ENCODE measurements around the gene KCNG3.

Gene KCNG3

DNA sequence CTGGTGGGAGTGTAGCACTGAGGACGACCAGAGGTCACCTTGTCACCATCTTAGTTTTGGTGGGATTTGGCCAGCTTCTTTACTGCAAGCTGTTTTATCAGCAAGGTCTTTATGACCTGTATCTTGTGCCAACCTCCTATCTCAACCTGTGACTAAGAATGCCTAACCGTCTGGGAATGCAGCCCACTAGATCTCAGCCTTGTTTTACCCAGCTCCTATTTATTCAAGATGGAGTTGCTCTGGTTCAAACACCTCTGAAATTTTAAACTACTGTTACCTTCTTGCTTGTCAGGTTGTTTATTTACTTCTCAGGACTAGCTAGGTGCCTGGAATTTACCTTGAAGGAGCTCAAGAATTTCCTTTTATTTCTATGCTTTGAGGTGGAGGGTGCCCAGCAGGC lies 9.5 kb upstream of the KCNG3 start:
- TF ChIP-seq GATA1 (IDR thresholded peaks at IDR 0.05; ENCODE audit: low read depth, low read length) = no peak
- no peak for TF ChIP-seq POLR2A (IDR thresholded peaks at IDR 0.05; ENCODE audit: low read length)
- DNase-seq = no peak

DNA sequence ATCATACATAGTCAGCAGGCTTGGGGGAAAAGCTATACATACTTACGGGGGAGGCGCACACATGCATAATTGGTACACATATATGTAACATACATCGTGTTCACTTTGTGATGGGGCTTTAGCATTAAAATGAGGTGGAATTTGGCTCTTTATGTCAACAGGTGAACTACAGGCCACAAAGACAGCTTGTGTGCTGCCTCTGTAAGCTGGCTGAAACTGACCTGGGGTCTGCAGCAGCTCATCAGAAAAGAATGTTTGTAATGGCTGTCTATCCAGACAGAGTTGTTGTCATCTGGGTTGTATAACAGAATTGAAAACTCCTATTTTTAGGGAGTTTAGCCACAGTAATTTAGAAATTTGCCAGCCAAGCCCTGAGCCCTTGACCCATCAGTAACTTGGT lies 4.7 kb upstream of the KCNG3 start:
- no peak for DNase-seq
- TF ChIP-seq POLR2A (IDR thresholded peaks at IDR 0.05; ENCODE audit: low read length) (no peak), GATA1 (IDR thresholded peaks at IDR 0.05; ENCODE audit: low read depth, low read length) (no peak)

DNA sequence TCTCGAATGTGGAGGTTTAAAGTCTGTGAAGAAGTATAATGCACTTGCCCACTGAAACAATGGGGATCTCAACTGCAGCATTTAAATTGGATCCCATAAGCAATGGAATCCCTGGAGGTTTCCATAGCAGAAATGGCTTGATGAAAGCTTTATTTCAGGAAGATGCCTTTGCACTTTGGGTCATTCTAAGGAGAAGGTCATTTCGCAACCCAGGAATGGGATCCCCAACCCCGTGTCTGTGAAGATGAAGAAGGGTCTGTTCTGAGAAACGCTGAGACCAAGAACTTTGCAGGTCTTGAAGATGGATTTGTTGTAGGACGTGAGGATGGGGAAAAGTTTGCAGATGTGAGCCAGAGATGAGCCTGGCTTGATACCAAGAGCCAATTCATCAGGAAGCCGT lies 1.8 kb upstream of the KCNG3 start:
- TF ChIP-seq POLR2A (IDR thresholded peaks at IDR 0.05; ENCODE audit: low read length) (no peak), GATA1 (IDR thresholded peaks at IDR 0.05; ENCODE audit: low read depth, low read length) (no peak)
- DNase-seq = no peak

DNA sequence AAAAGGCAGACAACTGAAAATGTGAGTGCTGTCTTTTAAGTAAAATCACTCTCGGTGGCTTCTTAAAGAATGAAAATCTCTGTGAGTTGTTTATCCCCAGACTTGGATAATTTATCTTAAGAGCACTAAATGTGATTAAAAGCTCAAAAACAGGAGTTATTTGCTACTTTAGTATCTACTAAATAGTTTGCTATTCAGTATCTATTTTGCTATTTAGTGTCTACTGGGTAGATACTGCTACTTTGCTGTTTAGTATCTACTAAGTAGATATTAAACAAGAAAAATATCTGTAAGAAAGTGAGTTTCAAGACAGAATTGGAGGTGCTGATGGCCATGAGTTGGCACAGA lies 1.4 kb upstream of the KCNG3 start:
- no peak for TF ChIP-seq POLR2A (IDR thresholded peaks at IDR 0.05; ENCODE audit: low read length)
- TF ChIP-seq GATA1 (IDR thresholded peaks at IDR 0.05; ENCODE audit: low read depth, low read length) = no peak

DNA sequence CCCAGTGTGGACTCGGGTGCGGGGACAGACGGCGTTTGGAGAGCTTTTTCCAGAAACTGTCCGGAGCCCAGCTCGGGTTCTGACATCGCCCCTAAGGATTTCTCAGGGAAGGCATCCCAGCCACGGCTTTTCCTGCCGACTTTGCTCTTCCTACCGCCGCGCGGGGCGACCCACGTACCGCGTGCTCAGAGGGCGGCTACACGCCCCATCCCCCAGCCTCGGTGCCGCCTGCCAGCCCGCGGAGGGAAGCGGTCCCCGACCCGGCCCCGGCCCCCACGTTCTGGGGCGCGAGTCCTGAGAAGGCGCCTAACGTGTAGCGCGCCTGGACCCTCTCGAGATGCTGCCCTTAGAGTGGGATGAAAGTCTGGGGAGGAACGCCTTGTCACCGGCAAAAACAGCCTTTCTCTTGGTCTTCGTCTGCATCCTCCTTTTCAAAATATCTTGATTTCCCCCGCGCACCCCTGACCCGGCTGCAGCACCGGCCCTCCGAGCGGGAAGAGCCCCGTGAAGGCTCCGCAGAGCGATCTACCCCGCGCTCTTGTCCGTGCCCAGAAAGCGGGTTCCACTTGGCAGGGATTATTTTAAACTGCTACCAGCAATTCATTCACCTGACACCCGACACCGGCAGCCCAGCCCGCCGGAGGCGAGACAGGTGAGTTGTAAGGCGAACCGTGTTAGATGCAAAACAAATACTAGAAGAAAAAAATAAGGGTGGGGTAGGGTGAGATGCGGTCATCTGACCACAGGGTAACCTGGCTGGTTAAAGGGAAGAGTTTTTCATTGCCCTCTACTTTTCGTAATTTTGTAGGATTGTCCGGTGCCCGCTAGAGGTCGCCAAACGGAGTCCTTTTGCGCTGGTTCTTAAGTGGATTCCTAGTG lies 812 bp upstream of the KCNG3 start:
- DNase-seq = peak; percentile 70 to 79
- no peak for TF ChIP-seq POLR2A (IDR thresholded peaks at IDR 0.05; ENCODE audit: low read length)
- no peak for TF ChIP-seq GATA1 (IDR thresholded peaks at IDR 0.05; ENCODE audit: low read depth, low read length)

More for the DNA sequence above, 1.4 kb upstream of the KCNG3 start:
- no peak for DNase-seq

DNA sequence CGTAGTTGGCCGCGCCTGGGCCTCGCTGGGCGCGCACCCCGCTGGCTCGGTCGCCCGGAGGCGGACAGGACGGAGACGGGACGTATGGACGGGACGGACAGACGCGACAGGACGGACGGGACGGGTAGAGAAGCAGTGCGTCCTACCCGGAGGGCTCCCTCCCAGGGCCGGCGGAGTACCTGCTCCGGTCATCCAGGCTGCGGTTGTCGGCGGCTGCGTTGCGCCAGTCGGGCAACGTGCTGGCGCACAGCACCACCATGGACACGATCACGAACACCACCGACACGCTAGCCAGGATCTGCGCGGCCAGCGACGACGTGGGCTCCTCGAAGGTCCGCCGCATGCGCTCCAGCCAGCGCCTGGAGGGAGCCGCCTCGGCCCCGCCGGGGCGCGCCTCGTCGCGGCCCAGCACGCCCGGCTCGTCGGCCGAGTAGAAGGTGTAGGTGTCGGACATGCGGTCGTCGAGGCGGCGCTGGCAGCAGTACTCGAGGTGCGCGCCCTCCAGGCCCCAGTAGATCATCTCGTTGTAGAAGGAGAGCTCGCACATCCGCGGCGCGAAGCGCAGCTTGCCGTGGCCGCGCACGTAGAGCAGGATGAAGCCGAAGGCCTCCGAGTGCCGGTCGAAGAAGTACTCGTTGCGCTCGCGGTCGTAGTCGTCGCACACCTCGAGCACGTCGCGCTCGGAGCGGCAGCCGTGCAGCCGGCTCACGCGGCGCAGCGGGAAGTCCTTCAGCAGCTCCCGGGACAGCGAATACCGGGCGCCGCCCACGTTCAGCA lies 903 bp downstream of the KCNG3 start:
- TF ChIP-seq POLR2A (IDR thresholded peaks at IDR 0.05; ENCODE audit: low read length) (no peak), GATA1 (IDR thresholded peaks at IDR 0.05; ENCODE audit: low read depth, low read length) (no peak)
- peak; percentile 10 to 15 for DNase-seq

DNA sequence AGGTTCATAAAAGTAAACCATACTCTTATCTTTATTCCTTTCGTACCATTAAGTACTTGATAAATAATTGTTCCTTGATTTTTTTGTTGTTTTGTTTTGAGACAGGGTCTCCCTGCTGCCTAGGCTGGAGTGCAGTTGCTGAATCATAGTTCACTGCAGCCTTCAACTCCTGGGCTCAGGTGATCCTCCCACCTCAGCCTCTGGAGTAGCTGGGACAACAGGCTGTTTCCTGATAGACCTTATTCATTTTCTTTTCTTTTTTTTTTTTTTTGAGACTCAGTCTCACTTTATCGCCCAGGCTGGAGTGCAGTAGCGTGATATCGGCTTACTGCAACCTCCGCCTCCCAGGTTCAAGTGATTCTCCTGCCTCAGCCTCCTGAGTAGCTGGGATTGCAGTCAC lies 5.5 kb downstream of the KCNG3 start:
- TF ChIP-seq POLR2A (IDR thresholded peaks at IDR 0.05; ENCODE audit: low read length) (no peak), GATA1 (IDR thresholded peaks at IDR 0.05; ENCODE audit: low read depth, low read length) (no peak)
- DNase-seq = no peak

DNA sequence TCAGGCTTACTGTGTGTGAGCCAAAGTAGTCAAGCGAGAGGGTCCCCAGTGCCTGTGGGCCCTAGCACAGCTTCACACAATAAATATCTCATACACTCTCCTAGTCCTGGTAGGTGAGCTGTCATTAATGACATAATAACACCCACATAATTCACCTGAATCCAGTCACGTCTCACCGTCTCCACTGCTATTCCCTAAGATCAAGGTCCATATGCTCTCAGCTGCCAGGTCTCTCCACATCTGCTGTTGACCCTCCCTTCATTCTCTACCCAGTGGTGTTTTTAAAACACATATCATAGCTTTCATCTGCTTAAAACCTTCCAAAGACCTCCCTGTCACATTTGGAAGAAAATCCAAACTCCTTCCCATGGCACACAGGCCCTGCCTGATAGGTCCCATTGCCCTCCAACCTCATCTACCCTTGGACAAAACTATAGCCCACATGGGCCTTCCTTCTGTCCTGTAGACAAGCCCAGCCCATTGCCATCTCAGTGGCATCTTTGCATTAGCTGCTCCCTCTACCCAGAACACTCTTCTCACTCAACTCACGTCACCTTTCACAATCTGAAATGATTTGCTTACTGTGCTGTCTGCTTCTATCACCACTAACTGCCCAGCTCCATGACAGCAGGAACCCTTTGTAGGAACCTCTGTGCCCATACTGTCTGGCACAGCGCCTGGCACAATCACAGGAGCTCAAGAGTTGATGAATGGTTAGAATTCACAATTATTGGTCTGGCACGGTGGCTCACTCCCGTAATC lies 7.5 kb downstream of the KCNG3 start:
- DNase-seq = no peak
- TF ChIP-seq POLR2A (IDR thresholded peaks at IDR 0.05; ENCODE audit: low read length) = no peak
- TF ChIP-seq GATA1 (IDR thresholded peaks at IDR 0.05; ENCODE audit: low read depth, low read length) = no peak

DNA sequence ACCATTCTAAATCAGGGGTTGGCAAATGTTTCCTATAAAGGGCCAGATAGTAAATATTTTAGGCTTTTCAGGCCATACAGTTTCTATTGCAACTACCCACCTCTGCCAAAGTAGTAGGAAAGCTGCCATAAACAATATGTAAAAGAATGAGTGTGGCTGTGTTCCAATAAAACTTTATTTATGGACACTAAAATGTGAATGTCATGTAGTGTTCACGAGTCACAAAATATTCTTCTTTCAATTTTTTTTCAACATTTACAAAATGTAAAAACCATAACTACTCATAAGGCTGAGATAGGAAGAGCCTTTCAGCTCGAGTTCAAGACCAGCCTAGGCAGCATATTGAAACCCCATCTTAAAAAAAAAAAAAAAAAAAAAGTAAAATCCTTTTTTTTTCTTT lies 13.4 kb downstream of the KCNG3 start:
- DNase-seq = no peak
- no peak for TF ChIP-seq POLR2A (IDR thresholded peaks at IDR 0.05; ENCODE audit: low read length)
- TF ChIP-seq GATA1 (IDR thresholded peaks at IDR 0.05; ENCODE audit: low read depth, low read length) = no peak

DNA sequence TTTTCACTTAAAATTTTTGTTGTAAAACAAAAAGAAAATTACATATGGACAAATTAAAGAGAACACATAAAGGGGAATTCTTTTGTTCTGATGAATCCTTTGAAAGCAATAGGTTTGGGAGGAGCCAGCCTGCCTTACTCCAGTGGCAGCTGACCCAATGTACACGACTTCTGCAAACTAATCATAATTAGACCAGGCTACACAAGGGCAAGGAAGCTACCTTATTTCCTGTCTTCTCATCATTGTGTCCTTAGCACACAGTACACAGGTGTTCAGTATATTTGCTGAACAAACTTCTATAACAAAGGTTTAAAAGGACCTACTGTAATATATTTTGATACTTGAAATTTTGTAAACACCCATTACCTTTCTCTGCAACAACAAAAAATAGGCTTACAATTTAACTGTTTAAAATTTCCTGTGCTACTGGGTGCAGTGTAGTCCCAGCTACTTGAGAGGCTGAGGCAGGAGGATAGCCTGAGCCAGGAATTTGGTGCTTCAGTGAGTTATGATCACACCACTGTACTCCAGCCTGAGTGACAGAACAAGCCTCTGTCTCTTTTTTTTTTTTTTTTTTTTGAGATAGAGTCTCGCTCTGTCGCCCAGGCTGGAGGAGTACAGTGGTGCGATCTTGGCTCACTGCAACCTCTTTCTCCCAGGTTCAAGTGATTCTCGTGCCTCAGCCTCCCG lies 18.9 kb downstream of the KCNG3 start:
- no peak for TF ChIP-seq GATA1 (IDR thresholded peaks at IDR 0.05; ENCODE audit: low read depth, low read length)
- no peak for TF ChIP-seq POLR2A (IDR thresholded peaks at IDR 0.05; ENCODE audit: low read length)
- no peak for DNase-seq

DNA sequence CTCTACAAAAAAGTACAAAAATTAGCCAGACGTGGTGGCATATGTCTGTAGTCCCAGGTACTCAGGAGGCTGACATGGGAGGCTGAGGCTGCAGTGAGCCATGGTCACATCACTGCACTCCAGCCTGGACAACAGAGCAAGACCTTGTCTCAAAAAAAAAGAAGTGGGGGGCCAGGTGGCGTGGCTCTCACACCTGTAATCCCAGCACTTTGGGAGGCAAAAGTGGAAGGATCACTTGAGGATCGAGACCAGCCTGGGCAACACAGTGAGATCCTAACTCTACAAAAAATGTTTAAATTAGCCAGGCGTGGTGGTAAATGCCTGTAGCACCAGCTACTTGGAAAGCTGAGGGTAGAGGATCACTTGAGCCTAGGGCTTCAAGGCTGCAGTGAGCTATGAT lies 23.1 kb downstream of the KCNG3 start:
- TF ChIP-seq GATA1 (IDR thresholded peaks at IDR 0.05; ENCODE audit: low read depth, low read length) (no peak), POLR2A (IDR thresholded peaks at IDR 0.05; ENCODE audit: low read length) (no peak)
- DNase-seq = no peak

DNA sequence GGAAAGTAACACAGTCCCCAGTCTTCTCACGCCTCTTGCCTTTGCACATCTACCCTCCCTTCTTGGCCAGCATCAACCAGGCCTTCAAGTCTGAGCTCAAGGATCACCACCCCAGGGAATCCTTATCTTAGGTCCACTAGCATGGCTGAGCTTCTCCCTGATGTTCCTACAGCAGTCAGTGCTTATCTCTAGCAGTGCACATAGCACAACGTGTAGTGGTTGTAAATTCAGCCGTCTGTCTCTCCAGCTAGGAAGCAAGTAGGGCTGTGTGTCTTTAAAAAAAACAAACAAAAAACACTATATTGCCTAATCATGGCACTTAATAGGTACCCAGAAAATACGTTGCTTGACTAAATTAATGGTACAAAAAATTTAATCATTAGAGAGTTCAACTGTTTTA lies 29.2 kb downstream of the KCNG3 start:
- DNase-seq = peak; percentile 8 to 53
- TF ChIP-seq POLR2A (IDR thresholded peaks at IDR 0.05; ENCODE audit: low read length) (no peak), GATA1 (IDR thresholded peaks at IDR 0.05; ENCODE audit: low read depth, low read length) (no peak)

DNA sequence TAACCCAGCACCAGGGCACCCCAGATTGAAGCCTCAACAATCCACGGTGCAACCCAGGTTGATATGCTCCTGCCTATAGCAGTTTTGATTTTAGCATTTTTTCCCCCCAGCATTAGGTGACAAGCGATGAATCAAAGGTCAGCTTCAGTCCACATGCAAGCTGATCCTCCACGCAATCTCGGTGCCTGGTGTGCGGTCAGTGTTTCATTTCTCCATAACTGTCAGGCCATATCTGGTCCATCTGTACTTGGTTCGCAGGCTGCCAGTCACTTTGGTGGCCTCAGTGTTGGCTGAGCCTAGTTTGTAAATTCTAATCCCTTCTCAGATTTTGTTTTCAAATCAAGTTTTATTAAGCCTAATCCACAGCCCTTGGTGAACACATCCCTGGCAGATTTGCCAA lies 30.2 kb downstream of the KCNG3 start:
- DNase-seq = no peak
- no peak for TF ChIP-seq POLR2A (IDR thresholded peaks at IDR 0.05; ENCODE audit: low read length)
- no peak for TF ChIP-seq GATA1 (IDR thresholded peaks at IDR 0.05; ENCODE audit: low read depth, low read length)

All from erythroblast (primary cell).